Measurements from ENCODE around the gene CD38.
A peak's percentile ranks its signal among the peaks of the same experiment; 100 is the strongest.
"Not testable (repeated sequence)": the region's sequence is repeated elsewhere in the genome, so short reads cannot be mapped to it uniquely, and the experiment has no call there.

The CD38 gene

DNA sequence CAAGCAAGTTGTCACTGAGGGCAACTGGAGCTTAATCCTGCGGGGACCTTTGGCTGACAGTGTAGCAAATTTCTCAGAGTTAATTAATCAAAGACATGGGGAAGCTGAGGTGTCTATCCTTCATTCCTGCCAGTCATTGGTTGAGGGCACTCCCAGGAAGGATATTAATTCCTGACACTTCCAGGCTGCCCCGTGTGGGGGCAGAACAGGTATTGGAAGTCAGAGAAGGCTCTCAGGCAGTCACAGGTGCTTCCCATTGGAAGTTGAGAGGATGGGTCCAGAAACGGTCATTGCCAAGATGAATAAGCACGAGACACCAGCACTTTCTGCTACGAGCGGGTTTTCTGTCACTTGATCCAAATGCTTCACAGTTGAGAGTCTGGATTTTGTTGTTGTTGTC lies 29.1 kb upstream of the CD38 start:
- DNase-seq (ENCODE audit: low spot score in 2 of 2) = no peak
- no peak for ATAC-seq (replicated peaks; ENCODE audit: extremely low read depth, poor library complexity, severe bottlenecking)
- Mint-ChIP-seq H3K9me3 (peaks cover 6% of the 10 kb centered on the region), H3K4me1 (peaks cover 9% of the 10 kb centered on the region), H3K27ac (ENCODE audit: low read depth) (no peak overlapping the region), H3K27me3 (no peaks in the 10 kb centered on the region), H3K36me3 (ENCODE audit: insufficient read depth) (no peaks in the 10 kb centered on the region), H3K4me3 (no peak overlapping the region)

DNA sequence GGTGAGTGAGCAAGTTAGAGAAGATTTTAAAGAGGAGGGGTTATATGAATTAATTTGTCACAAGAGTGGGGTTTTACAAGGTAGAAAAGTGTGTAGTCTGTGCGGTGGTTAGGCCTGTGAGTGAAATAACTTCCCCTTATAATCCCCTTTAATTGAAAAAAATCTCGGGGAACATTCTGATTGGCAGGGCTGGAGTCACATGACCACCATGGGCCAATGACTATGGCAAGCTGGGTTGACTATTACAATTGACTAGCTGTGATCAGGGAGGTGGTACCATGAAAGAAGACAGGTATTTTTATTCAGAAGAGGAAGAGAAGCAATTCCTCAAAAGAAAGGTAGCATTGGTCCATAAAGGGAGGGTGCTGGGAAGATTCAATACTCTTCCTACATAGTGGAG lies 27.0 kb upstream of the CD38 start:
- peaks cover 4% of the 10 kb centered on the region for H3K36me3 Mint-ChIP-seq (ENCODE audit: insufficient read depth)
- H3K4me3 Mint-ChIP-seq = no peak overlapping the region
- H3K4me1 Mint-ChIP-seq = peaks cover 30% of the 10 kb centered on the region
- DNase-seq (ENCODE audit: low spot score in 2 of 2) (no peak), ATAC-seq (replicated peaks; ENCODE audit: extremely low read depth, poor library complexity, severe bottlenecking) (no peak)
- peaks cover 3% of the 10 kb centered on the region for H3K9me3 Mint-ChIP-seq
- no peaks in the 10 kb centered on the region for H3K27me3 Mint-ChIP-seq
- no peak overlapping the region for H3K27ac Mint-ChIP-seq (ENCODE audit: low read depth)

DNA sequence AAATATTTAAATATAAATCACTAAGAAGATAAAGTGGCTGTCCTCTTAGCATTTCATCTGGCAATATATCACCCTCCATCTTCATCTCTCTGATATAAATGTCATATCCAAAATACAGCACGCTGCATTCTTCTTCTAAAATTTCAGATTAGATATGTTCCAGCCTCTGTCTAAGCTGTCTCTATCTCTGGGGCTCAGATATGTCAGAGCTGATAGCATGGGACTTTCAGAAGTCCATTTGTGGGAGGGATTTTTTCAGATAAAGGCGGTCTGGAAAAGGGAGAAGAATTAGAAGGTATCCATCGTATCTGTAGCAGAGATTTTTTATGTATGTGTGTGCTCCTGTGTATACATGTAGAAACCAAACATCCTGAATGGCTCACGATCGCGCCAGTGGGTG lies 25.0 kb upstream of the CD38 start:
- H3K27ac Mint-ChIP-seq (ENCODE audit: low read depth) = peak overlapping the region; percentile 82
- peak overlapping the region; percentile 67 for H3K4me3 Mint-ChIP-seq

DNA sequence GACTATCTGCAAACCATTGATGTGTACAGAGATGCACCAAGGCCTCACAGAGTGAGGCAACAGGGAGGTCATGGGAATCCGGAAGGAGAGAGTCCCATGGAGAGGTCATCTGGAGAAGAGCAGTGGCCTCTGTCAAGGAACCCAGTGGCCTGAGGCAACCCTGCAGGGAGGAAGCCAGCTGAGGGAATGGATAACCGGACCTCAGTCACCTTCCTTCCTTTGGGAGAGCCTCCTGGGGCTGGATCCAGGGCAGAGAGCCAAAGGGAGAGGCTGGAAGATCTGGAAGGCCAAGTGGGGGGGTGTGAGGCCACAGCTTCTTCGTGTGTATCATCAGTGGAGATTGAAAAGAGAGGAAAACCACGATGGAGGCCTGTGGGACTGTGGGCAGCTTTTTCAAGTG lies 24.3 kb upstream of the CD38 start:
- H3K4me1 Mint-ChIP-seq = peaks cover 42% of the 10 kb centered on the region
- no peaks in the 10 kb centered on the region for H3K9me3 Mint-ChIP-seq
- ATAC-seq (replicated peaks; ENCODE audit: extremely low read depth, poor library complexity, severe bottlenecking) = no peak
- H3K27me3 Mint-ChIP-seq = no peaks in the 10 kb centered on the region
- peak overlapping the region; percentile 82 for H3K27ac Mint-ChIP-seq (ENCODE audit: low read depth)
- H3K4me3 Mint-ChIP-seq = peak overlapping the region; percentile 67
- DNase-seq (ENCODE audit: low spot score in 2 of 2) = no peak
- peaks cover 7% of the 10 kb centered on the region for H3K36me3 Mint-ChIP-seq (ENCODE audit: insufficient read depth)

More for the DNA sequence above, 25.0 kb upstream of the CD38 start:
- no peaks in the 10 kb centered on the region for H3K9me3 Mint-ChIP-seq
- H3K4me1 Mint-ChIP-seq = peaks cover 42% of the 10 kb centered on the region
- ATAC-seq (replicated peaks; ENCODE audit: extremely low read depth, poor library complexity, severe bottlenecking) = no peak
- H3K27me3 Mint-ChIP-seq = no peaks in the 10 kb centered on the region
- DNase-seq (ENCODE audit: low spot score in 2 of 2) = no peak
- peaks cover 7% of the 10 kb centered on the region for H3K36me3 Mint-ChIP-seq (ENCODE audit: insufficient read depth)

DNA sequence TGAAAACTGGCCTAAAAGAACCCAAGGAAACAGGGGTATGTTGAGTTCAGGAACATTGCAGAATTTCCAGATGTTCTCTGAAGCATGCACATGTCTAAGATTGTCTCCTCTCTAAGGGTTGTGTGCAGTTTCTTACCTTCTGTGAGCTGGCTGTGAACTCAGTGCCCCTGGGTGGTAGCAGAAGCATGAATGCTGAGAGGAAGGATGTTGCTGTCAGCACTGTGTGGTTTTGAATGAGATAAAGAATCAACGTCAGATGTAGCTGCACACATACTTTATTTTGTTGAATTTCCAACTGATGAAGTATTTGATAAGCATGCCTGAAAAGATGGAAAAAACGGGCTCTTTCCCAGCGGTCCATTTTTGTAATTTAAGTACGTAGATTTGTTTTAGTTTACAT lies 23.8 kb upstream of the CD38 start:
- no peaks in the 10 kb centered on the region for H3K27me3 Mint-ChIP-seq
- peak overlapping the region; percentile 67 for H3K4me3 Mint-ChIP-seq
- peaks cover 7% of the 10 kb centered on the region for H3K36me3 Mint-ChIP-seq (ENCODE audit: insufficient read depth)
- H3K9me3 Mint-ChIP-seq = no peaks in the 10 kb centered on the region
- DNase-seq (ENCODE audit: low spot score in 2 of 2) (peak in 1 of 2 donors; percentile 39), ATAC-seq (replicated peaks; ENCODE audit: extremely low read depth, poor library complexity, severe bottlenecking) (peak; percentile 34)
- peak overlapping the region; percentile 82 for H3K27ac Mint-ChIP-seq (ENCODE audit: low read depth)
- H3K4me1 Mint-ChIP-seq = peaks cover 44% of the 10 kb centered on the region

DNA sequence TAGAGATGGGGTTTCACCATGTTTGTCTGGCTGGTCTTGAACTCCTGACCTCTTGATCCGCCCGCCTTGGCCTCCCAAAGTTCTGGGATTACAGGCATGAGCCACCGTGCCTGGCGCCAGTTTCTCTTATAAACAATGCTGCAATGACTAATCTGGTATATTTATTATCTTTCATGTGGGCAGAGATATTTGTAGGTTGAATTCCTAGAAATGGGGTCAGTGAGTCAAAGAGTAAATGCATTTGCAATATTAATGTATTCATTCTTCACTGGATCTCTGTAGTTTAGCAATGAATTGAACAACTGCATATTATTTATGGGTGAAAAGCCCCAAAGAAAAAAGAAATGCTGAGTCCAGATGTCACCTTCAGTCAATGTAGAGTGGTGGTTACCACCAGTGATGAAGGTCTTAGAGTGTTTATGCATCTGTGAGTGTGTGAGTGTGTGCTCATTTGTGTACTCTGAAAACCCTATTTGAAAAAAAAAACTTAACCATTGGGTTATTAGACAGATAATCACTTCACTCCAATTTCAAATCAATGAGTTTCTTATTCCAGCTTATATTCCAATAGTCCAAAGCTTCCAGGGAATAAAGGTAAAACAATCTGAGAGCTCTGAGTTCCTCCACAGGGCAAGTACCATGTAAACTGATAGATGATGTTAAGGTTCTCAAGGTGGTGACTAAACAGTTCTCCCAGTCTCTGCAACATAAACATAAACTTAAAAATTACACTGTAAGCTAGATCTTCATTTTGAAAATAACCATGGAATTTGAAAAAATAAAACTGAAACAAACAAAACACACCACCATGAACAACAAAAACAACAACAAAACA lies 22.6 kb upstream of the CD38 start:
- Mint-ChIP-seq H3K27me3 (no peaks in the 10 kb centered on the region), H3K4me3 (peak overlapping the region; percentile 71), H3K36me3 (ENCODE audit: insufficient read depth) (peaks cover 7% of the 10 kb centered on the region), H3K9me3 (no peaks in the 10 kb centered on the region), H3K4me1 (peaks cover 47% of the 10 kb centered on the region), H3K27ac (ENCODE audit: low read depth) (peak overlapping the region; percentile 87)
- ATAC-seq (replicated peaks; ENCODE audit: extremely low read depth, poor library complexity, severe bottlenecking) (peak; percentile 12), DNase-seq (ENCODE audit: low spot score in 2 of 2) (no peak)

DNA sequence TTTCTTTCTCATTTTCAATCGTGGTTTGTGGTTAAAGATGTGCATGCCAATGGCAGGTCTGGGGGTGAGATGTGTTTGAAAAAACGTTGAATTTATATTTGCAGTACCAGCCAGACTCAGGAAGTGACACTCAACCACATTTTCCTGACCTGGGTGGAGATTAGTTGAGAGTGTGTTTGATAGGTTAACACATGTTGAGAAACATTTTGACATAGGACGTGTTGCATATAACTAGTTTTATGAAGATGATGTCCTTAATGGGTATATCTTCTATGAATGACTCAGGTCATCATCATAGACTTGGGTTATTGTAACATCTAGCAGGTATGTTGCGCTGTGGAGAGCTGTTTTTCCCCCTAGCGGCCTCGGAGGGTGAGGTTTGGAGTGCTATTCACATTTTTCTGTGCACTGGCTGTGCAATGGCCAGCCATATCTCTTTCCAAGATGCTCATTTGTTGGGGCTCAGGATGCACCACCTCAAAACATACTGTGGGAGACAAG lies 21.7 kb upstream of the CD38 start:
- Mint-ChIP-seq H3K4me3 (peak overlapping the region; percentile 71), H3K27me3 (no peaks in the 10 kb centered on the region), H3K9me3 (no peaks in the 10 kb centered on the region), H3K36me3 (ENCODE audit: insufficient read depth) (peaks cover 7% of the 10 kb centered on the region), H3K4me1 (peaks cover 47% of the 10 kb centered on the region), H3K27ac (ENCODE audit: low read depth) (peak overlapping the region; percentile 87)
- ATAC-seq (replicated peaks; ENCODE audit: extremely low read depth, poor library complexity, severe bottlenecking) (peak; percentile 92), DNase-seq (ENCODE audit: low spot score in 2 of 2) (peak; percentile 53 to 73)

DNA sequence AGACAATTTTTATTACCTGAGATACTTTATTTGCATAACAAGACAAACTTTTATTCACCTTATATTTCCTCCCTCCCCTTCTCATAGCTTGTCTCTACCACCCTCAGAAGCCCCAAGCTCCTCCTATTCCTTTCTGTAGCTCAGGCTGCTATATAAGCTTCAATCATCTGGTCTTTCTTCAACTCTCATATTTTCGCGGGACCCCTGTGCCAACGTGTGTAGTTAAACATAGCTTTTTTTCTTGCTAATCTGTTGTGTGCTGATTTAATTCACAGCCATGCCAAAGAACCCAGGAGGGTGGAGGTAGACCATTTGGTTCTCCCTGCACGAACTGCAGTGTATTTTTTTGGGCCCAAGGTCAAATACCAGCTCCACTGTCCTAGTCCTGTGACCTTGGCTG lies 21.1 kb upstream of the CD38 start:
- Mint-ChIP-seq H3K27me3 (no peaks in the 10 kb centered on the region), H3K4me3 (peak overlapping the region; percentile 71), H3K36me3 (ENCODE audit: insufficient read depth) (peaks cover 7% of the 10 kb centered on the region), H3K9me3 (no peaks in the 10 kb centered on the region), H3K4me1 (peaks cover 47% of the 10 kb centered on the region), H3K27ac (ENCODE audit: low read depth) (peak overlapping the region; percentile 87)
- DNase-seq (ENCODE audit: low spot score in 2 of 2) (no peak), ATAC-seq (replicated peaks; ENCODE audit: extremely low read depth, poor library complexity, severe bottlenecking) (no peak)

DNA sequence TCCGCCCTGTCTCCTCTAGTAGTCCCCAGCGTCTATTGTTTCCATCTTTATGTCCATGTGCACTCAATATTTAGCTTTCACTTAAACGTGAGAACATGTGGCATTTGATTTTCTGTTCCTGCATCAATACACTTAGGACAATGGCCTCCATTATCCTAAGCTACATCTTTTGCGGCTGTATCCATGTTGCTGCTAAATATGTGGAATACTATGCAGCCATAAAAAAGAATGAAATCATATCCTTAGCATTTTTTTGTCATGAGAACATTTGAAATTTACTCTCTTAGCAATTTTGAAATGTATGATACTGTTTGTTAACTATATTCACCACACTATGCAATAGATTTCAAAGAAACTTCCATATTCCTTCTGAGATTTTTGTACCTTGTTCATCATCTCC lies 19.8 kb upstream of the CD38 start:
- H3K27me3 Mint-ChIP-seq = no peaks in the 10 kb centered on the region
- peaks cover 7% of the 10 kb centered on the region for H3K36me3 Mint-ChIP-seq (ENCODE audit: insufficient read depth)
- DNase-seq (ENCODE audit: low spot score in 2 of 2) (no peak), ATAC-seq (replicated peaks; ENCODE audit: extremely low read depth, poor library complexity, severe bottlenecking) (no peak)
- no peak overlapping the region for H3K27ac Mint-ChIP-seq (ENCODE audit: low read depth)
- no peaks in the 10 kb centered on the region for H3K9me3 Mint-ChIP-seq
- H3K4me1 Mint-ChIP-seq = peaks cover 51% of the 10 kb centered on the region
- H3K4me3 Mint-ChIP-seq = no peak overlapping the region

DNA sequence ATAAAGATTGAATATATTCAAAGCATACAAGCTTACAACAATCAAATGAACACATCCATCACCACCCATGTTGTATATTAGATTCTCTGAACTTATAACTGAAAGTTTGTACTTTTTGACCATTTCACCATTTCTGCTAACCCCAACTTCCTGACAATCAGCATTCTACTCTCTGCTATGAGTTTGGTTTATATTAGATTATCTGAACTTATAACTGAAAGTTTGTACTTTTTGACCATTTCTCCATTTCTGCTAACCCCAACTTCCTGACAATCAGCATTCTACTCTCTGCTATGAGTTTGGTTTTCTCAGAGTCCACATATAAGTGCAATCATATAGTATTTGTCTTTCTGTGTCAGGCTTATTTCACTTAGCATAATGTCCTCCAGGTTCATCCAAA lies 15.7 kb upstream of the CD38 start:
- H3K4me3 Mint-ChIP-seq; ATAC-seq (replicated peaks; ENCODE audit: extremely low read depth, poor library complexity, severe bottlenecking); H3K9me3 Mint-ChIP-seq; H3K27ac Mint-ChIP-seq (ENCODE audit: low read depth); H3K27me3 Mint-ChIP-seq; H3K36me3 Mint-ChIP-seq (ENCODE audit: insufficient read depth); DNase-seq (ENCODE audit: low spot score in 2 of 2): not testable (repeated sequence)
- H3K4me1 Mint-ChIP-seq = peaks cover 35% of the 10 kb centered on the region

DNA sequence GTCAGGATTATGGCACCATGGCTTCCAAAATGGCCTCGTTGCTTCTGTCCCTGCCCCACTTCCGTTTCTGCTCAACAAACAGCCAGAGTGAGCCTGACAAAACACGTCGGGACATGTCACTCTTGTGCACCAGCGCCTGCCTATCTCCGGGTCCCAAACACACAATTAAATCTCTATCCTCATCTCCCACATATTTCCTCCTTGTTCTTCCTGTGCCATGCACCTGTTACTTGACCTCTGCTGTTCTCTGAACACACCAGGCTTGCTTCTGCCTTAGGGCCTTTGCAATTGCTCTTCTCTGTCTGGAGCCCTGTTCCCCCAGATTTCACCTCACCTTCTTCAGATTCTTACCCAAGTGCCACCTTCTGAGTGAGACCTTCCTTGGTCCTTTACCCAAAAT lies 12.7 kb upstream of the CD38 start:
- DNase-seq (ENCODE audit: low spot score in 2 of 2) (no peak), ATAC-seq (replicated peaks; ENCODE audit: extremely low read depth, poor library complexity, severe bottlenecking) (no peak)
- H3K9me3 Mint-ChIP-seq = no peaks in the 10 kb centered on the region
- H3K36me3 Mint-ChIP-seq (ENCODE audit: insufficient read depth) = peaks cover 4% of the 10 kb centered on the region
- no peaks in the 10 kb centered on the region for H3K27me3 Mint-ChIP-seq
- H3K27ac Mint-ChIP-seq (ENCODE audit: low read depth) = peak overlapping the region; percentile 5
- H3K4me1 Mint-ChIP-seq = peaks cover 29% of the 10 kb centered on the region
- H3K4me3 Mint-ChIP-seq = no peak overlapping the region

DNA sequence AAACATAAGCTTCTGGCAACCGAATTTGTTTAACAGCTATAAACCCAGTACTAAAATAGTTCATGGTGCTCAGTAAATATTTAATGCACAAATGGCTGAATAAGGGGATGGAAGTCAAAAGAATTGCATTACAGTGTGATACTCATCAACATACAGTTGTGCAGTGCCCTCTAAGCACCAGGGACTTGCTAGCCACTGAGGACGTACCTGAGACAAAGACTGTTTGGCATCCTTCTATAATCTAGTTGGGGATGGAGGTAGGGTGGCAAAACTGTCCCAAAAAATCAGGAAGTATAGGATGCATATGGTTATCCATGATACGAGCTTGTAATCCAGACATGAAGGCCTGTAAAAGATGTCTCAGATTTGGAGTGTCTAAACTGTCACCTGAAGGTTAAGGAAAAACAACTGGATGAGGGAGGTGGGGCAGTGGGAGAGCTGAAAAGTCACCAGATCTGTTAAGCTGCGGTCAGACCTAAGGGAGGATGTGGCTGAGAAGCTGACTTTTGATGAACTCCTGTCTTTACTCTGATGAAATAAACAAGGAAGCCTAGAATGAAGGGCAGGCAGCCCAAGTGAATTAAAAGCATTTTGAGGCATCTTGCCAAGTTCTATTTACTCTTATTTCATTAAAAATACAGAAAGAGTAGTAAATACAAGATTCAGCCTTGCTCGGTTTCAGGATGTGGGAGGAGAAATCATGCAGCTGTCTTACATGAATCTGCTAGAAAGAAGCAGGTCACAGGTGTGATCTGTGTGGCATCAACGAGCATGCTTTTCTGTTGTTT lies 12.0 kb upstream of the CD38 start:
- H3K27me3 Mint-ChIP-seq = no peaks in the 10 kb centered on the region
- H3K9me3 Mint-ChIP-seq = no peaks in the 10 kb centered on the region
- H3K4me3 Mint-ChIP-seq = peak overlapping the region; percentile 39
- DNase-seq (ENCODE audit: low spot score in 2 of 2) = peak; percentile 28 to 42
- H3K4me1 Mint-ChIP-seq = peaks cover 29% of the 10 kb centered on the region
- H3K36me3 Mint-ChIP-seq (ENCODE audit: insufficient read depth) = peaks cover 4% of the 10 kb centered on the region
- peak overlapping the region; percentile 5 for H3K27ac Mint-ChIP-seq (ENCODE audit: low read depth)
- ATAC-seq (replicated peaks; ENCODE audit: extremely low read depth, poor library complexity, severe bottlenecking) = peak; percentile 89

DNA sequence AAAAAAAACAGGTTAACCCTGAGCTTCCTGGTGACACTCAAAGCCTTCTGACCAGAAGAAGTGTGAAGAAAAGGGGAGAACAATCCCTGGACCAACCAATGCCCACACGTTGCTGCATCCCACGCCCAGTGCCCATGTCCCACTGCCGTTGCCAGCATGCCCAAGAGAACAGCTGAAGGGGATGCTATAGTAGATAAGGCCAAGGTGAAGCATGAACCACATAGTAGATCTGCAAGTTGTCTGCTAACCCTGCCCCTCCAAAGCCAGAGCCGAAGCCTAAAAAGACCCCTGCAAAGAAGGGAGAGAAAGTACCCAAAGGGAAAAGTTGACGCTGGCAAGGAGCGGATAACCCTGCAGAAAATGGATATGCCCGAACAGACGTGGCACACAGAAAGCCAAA lies 11.3 kb upstream of the CD38 start:
- H3K9me3 Mint-ChIP-seq = no peaks in the 10 kb centered on the region
- H3K36me3 Mint-ChIP-seq (ENCODE audit: insufficient read depth) = peaks cover 4% of the 10 kb centered on the region
- H3K27me3 Mint-ChIP-seq = no peaks in the 10 kb centered on the region
- peak overlapping the region; percentile 5 for H3K27ac Mint-ChIP-seq (ENCODE audit: low read depth)
- H3K4me3 Mint-ChIP-seq = peak overlapping the region; percentile 39
- peaks cover 36% of the 10 kb centered on the region for H3K4me1 Mint-ChIP-seq
- no peak for ATAC-seq (replicated peaks; ENCODE audit: extremely low read depth, poor library complexity, severe bottlenecking)
- DNase-seq (ENCODE audit: low spot score in 2 of 2) = no peak
